Right lobe of liver (tissue), 6 donors: ENCODE data around the gene ABLIM2. TPM values are rescaled to one million over a fixed set of nuclear protein-coding genes. Genes with fewer than 3 reads are reported as not detected.
A peak's percentile ranks its signal among the peaks of the same experiment; 100 is the strongest.

Experiments used
- ATAC-seq, 4 donors: fragments of 200-7000 bp; cut with Tn5 transposase; one replicate each; pipeline ENCODE4 v1.9.1; 2020; ENCODE audit warnings: mild to moderate bottlenecking in 4 of 4, moderate library complexity in 4 of 4
- DNase-seq, 3 donors: peaks; one replicate each; pipeline ENCODE4 v3.0.0-alpha.2; 2020
- H3K27ac ChIP-seq, 3 donors: fragments of 200-600 bp; one replicate each; pipeline ENCODE4 v1.8.0; 2022
- H3K27me3 ChIP-seq, 2 donors: fragments of 200-600 bp; one replicate each; pipeline ENCODE4 v1.8.0; 2022
- H3K36me3 ChIP-seq, 4 donors: fragments of 200-600 bp; sonication (generic) in 1 of 4; one replicate each; pipeline versions ENCODE4 v1.5.1 to v1.8.0; 2017 to 2022; ENCODE audit warnings: control low read depth in 1 of 4
- H3K4me1 ChIP-seq, 4 donors: fragments of 200-600 bp; sonication (generic) in 1 of 4; one replicate each; pipeline versions ENCODE4 v1.5.1 to v1.8.0; 2017 to 2022; ENCODE audit warnings: control low read depth in 1 of 4
- H3K4me3 ChIP-seq, 3 donors: fragments of 200-600 bp; one replicate each; pipeline ENCODE4 v1.8.0; 2022
- H3K9me3 ChIP-seq, 4 donors: fragments of 200-600 bp; sonication (generic) in 1 of 4; one replicate each; pipeline versions ENCODE4 v1.5.1 to v1.8.0; 2017 to 2022; ENCODE audit warnings: control low read depth in 1 of 4
- CTCF ChIP-seq, 4 donors: fragments of 200-600 bp in 3 of 4; fragments of 450-650 bp in 1 of 4; IDR thresholded peaks; one replicate each; pipeline versions ENCODE4 v1.5.1 to v1.8.0; 2016 to 2022; ENCODE audit warnings: antibody characterized with exemption in 4 of 4, mild to moderate bottlenecking in 2 of 4
- POLR2A ChIP-seq: fragments of 450-650 bp; IDR thresholded peaks from one replicate; pipeline ENCODE4 v1.6.1; 2017; ENCODE audit warnings: antibody characterized with exemption, mild to moderate bottlenecking
- WGBS: methylation state at CpG from one replicate; pipeline ENCODE4 v1.1.6; 2018; ENCODE audit warnings: low coverage, low lambda C conversion rate; ENCODE audit not compliant: insufficient coverage; ENCODE audit errors: missing lambda C conversion rate; 5-methylcytosine and 5-hydroxymethylcytosine counted together
- intact Hi-C, 2 donors: fragments of 100-400 bp; cut with DNase I; formaldehyde crosslinking; loops; one replicate each; pipeline versions ENCODE4 v1.11.2 to v1.14.1; 2022
- long read RNA-seq: library from polyadenylated mRNA; unstranded; transcript quantifications from one replicate; pipeline ENCODE4 v2.0.0, GENCODE V29; 2019
- total RNA-seq, 6 experiments: library from RNA; depleted of rRNA in 2 of 6; stranded (reverse); fragments of >200 nt in 2 of 6; fragmentation: NEBNext Ultra II Directional in 3 of 6; extraction: Animal tissue kit (Norgen Biotek cat#: 25700) in 3 of 6; gene quantifications; one replicate each; pipeline versions ENCODE4 v1.1.0 to v1.2.4, GENCODE V29; 2016 to 2023
- donor health status: DM: no; HTN: yes; CAD: no.
- donor health status: DM: no; HTN: no; CAD: no.
- donor health status: DM: no; HTN: no; CAD: no.
- donor health status: DM: no; HTN: yes; CAD: no.
- donor health status: DM: no; HTN: yes; CAD: no.

ABLIM2 gene
- 1 to 10 TPM in 5 of 6 experiments, under 1 TPM in 1; 0.93 to 3.5 (median 2.3) TPM for total RNA-seq
- long read RNA-seq, result 0 reads

GRCh38 chr4:8158710-8159536, at the start of gene ABLIM2:
Gene ABLIM2 (minus strand): TSS chr4:8158813. CDS start chr4:8158689, 124 bp downstream.
- no peaks in the 10 kb centered on the region for H3K27me3 ChIP-seq
- TF ChIP-seq POLR2A (peak; percentile 75), CTCF (IDR thresholded peaks at IDR 0.05) (peak in 1 of 4 donors; percentile 9)
- H3K36me3 ChIP-seq, result no peaks in the 10 kb centered on the region
- WGBS, result 0% methylated on average over 17 of the region's 96 CpGs
- ATAC-seq (peak; percentile 99), DNase-seq (peak; percentile 98 to 99 (median 99))
- no peaks in the 10 kb centered on the region for H3K9me3 ChIP-seq
- peaks cover 0 to 16% (median 0%) of the 10 kb centered on the region in 4 donors for H3K4me1 ChIP-seq
- peak within 1 kb of the TSS in 2 of 3 donors; percentile 18 to 38 for H3K27ac ChIP-seq
- H3K4me3 ChIP-seq, result peak within 1 kb of the TSS; percentile 63 to 80 (median 67)
- intact Hi-C loops, result loop anchor here in 1 of 2 donors (10.0 kb wide), 1 partner anchor 104 kb away; no protein-coding TSS in a partner anchor

- Histone ChIP-seq H3K27ac (no peak overlapping the region), H3K4me1 (peaks cover 0 to 7% (median 1%) of the 10 kb centered on the region in 4 donors), H3K4me3 (no peak overlapping the region), H3K9me3 (no peaks in the 10 kb centered on the region), H3K27me3 (no peaks in the 10 kb centered on the region), H3K36me3 (peaks cover 0 to 13% (median 3%) of the 10 kb centered on the region in 4 donors)
- DNase-seq (no peak), ATAC-seq (peak in 2 of 4 donors; percentile 4 to 33)
- intact Hi-C loops, result no loop called here
- WGBS, result 73% methylated on average over 5 of the region's 6 CpGs
- no peak for TF ChIP-seq POLR2A
- no peak for TF ChIP-seq CTCF (IDR thresholded peaks at IDR 0.05)
Observed at GRCh38 chr4:8207314-8207713, 48.7 kb upstream of the ABLIM2 start.

- peaks cover 0 to 20% (median 7%) of the 10 kb centered on the region in 4 donors for H3K4me1 ChIP-seq
- H3K36me3 ChIP-seq, result peaks cover 0 to 13% (median 3%) of the 10 kb centered on the region in 4 donors
- H3K27me3 ChIP-seq, result no peaks in the 10 kb centered on the region
- H3K9me3 ChIP-seq, result no peaks in the 10 kb centered on the region
- ATAC-seq, result no peak
- TF ChIP-seq POLR2A (no peak), CTCF (IDR thresholded peaks at IDR 0.05) (no peak)
- peak in 1 of 3 donors; percentile 29 for DNase-seq
- no peak overlapping the region for H3K4me3 ChIP-seq
- intact Hi-C loops, result no loop called here
- 70% methylated on average over 13 of the region's 26 CpGs for WGBS
- H3K27ac ChIP-seq, result no peak overlapping the region
Observed at GRCh38 chr4:8205749-8206611, 47.4 kb upstream of the ABLIM2 start.

- Histone ChIP-seq H3K36me3 (peaks cover 0 to 13% (median 3%) of the 10 kb centered on the region in 4 donors), H3K27ac (no peak overlapping the region), H3K9me3 (no peaks in the 10 kb centered on the region), H3K27me3 (no peaks in the 10 kb centered on the region), H3K4me1 (peaks cover 0 to 26% (median 9%) of the 10 kb centered on the region in 4 donors), H3K4me3 (no peak overlapping the region)
- intact Hi-C loops, result no loop called here
- TF ChIP-seq POLR2A (no peak), CTCF (IDR thresholded peaks at IDR 0.05) (no peak)
- WGBS, result no CpG with 5 or more reads among the region's 19 CpGs
- peak in 1 of 3 donors; percentile 33 for DNase-seq
- ATAC-seq, result no peak
Observed at GRCh38 chr4:8205241-8205707, 46.7 kb upstream of the ABLIM2 start.
